GM21528 (cell line): Measurements from ENCODE around the gene PARVA.

ENCODE experiments used
- ATAC-seq: cut with Tn5 transposase; IDR thresholded peaks from one replicate; pipeline ENCODE4 v1.9.1; 2021; ENCODE audit warnings: mild to moderate bottlenecking, moderate library complexity; ENCODE audit not compliant: unreplicated experiment, low FRiP score

PARVA gene

GRCh38 chr11:12454782-12455181 is 77.4 kb downstream of the PARVA start:
- no peak for ATAC-seq

- ATAC-seq = no peak
Observed at GRCh38 chr11:12455938-12456337, 78.6 kb downstream of the PARVA start.

- no peak for ATAC-seq
Observed at GRCh38 chr11:12456651-12457579, 79.5 kb downstream of the PARVA start.

DNA sequence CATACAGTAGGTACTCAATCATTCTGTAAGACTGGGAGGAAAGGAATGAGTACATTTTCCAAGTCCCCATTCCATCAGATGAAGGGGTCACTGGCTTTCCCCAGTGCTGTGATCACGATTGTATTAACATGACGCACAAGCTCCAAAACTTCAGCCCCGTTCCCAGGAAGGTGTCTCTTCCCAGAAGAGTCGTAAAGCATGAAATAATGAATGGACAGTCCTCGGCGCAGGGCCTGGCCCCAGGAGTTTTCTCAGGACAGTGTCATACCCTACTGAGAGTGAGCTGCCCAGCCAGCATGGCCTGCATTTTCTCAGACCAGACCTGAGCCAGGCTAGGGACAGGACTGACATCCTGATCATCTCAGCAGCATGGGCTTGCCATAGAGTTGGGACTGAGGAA is 80.7 kb downstream of the PARVA start:
- ATAC-seq = no peak

DNA sequence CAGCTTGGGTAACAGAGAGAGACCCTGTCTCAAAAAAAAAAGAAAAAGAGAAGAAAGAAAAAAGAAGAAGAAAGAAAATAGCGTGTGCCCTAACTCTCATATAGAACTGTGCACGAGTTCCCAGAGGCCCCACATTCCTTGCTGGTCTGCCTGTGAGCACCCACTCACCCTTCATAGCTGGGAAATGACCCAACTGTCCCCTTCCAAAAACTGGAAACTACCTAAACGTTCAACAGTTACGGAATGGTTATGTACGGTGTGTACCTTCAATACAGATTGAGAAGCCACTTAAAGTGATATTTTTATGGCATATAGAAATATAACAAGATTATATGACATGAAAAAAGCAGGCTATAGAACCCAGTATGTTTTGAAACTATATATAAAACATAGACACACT is 82.0 kb downstream of the PARVA start:
- no peak for ATAC-seq

DNA sequence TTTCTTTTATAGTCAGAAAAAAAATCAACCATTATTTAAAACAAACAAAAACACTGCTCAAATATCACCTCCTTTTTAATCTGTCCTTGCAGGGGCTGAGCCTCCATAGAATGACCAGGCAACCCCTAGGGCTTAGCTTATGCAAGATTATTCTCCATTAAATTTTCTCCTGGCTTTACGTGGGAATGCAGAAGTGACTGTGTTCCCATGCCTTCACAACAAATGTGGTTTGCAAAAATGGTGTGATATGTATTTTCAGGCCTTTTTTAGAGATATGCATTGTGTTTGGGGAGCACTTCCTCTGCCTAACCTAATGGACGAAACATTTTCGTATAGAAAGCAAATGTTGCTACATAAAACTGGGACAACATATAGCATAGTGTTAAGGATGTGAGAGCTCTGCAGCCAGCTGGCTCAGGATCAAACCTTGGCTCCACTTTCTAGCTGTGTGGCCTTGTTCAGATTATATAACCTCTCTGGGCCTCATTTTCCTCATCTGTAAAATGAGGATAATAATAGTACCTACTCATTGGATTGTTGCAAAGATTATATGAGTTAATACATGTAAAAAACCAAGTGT is 82.6 kb downstream of the PARVA start:
- no peak for ATAC-seq

DNA sequence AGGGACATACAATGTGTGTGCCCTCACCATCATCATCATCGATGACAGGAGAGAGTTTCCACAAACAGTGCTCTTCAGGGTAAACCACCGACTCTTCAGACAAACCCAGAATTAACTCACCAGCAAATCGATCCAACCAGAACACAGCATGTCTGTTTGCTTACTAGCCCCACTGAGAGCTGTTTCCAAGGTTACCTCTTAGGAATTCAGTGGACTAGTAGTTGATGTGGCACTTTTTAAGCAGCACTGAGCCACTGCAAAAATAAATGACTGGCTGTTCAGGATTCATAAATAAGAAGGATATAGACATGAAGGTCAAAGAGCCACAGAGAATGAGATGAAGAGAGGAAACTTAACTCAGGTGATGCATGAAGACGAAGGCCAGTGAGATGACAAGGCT is 83.1 kb downstream of the PARVA start:
- ATAC-seq = no peak

DNA sequence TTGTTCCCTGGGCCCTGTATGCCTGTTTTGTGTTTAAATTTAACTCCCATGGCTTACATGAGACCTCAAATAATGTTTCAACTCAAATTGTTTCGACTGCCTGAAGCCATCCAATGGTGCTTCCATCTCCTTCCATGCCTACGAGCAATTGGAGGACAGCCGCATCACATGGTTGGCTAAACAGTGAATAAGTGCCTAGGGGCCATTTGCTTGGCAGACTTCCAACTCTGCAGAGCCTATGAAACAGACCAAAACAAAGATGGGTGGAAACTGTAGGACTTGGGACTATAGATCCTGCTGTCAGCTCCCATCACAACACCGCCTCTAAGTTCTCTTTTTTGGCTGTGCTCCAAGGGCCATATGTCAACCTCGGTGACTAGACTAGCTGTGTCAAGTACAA is 84.1 kb downstream of the PARVA start:
- ATAC-seq = no peak

GRCh38 chr11:12464303-12464702 is 86.9 kb downstream of the PARVA start:
- no peak for ATAC-seq

GRCh38 chr11:12465332-12465731 is 88.0 kb downstream of the PARVA start:
- ATAC-seq = no peak

- no peak for ATAC-seq
Observed at GRCh38 chr11:12467610-12468009, 90.2 kb downstream of the PARVA start.

DNA sequence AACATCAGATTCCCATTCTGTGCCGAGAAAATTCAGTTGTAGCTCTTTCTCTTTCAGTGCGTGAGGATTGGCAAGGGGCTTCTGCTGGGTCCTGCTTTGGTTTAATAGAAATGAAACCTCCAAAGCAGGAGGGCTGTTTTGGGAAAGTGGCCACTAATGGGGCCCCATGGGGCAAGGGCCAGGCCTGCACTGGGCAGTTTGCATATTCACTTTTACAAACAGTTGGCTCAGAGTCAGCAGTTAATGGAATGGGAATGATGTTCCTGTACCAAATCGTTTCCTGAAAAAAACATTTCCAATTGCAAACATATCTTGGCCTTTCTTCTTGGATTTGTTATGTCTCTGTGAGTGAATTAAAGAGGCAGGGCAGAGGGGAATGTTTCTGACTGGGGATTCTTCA is 92.1 kb downstream of the PARVA start:
- ATAC-seq = no peak

- no peak for ATAC-seq
Observed at GRCh38 chr11:12470236-12470635, 92.9 kb downstream of the PARVA start.

GRCh38 chr11:12472401-12473005 is 95.1 kb downstream of the PARVA start:
- ATAC-seq = no peak

DNA sequence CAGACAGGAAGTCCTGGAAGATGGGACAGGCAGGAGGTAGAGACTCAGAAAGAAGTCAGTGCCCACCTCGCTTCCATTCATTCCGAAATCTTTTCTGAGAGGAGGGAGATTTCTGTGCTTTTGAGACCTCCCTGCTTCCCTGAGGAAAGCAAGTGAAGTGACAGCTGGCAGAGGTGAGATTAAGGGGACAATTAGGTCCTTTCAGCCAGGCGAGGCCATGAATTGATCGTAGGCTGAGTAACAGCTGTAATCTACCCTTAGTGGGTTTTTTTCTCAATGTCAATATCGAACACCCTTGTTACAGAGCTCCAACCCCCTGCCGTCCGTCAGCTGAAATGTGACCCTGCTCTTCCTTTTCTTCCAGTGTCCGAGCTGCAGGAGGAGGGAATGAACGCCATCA is 96.0 kb downstream of the PARVA start:
- ATAC-seq = no peak

DNA sequence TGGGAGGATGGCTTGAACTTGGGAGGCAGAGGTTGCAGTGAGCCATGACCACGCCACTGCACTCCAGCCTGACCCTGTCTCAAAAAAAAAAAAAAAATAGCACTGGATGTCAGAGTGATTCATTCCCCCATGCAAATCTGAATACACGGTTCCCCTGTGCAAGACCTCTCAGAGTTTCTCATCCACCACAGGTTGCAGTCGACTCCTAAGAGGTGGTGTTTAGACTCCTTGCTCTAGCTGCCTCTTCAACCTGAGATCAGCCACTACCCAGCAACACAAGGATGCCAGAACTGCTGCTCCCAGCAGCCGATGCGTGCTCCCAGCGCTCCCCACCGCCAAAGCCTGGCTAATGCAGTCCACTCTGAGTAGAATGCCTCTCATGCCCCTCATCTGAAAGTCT is 97.5 kb downstream of the PARVA start:
- ATAC-seq = no peak

DNA sequence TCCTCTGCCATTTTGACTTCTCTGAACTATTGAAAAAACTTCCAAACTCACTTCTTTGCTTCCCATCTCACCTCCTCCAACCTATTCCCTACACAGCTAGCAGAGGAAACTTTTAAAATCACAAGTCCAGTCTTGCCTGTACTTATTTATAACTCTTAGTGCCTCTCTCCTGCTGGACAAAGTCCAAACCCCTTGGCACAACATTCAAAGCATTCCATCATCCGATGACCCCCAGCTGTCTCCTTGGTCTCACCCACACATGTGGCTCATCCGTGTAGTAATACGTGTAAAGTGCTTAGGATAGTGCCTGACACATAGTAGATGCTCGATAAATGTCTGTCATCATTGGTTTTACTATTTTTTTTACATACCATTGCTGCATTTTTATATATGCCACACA is 101.4 kb downstream of the PARVA start:
- ATAC-seq = no peak

- ATAC-seq = no peak
Observed at GRCh38 chr11:12480401-12480800, 103.0 kb downstream of the PARVA start.

DNA sequence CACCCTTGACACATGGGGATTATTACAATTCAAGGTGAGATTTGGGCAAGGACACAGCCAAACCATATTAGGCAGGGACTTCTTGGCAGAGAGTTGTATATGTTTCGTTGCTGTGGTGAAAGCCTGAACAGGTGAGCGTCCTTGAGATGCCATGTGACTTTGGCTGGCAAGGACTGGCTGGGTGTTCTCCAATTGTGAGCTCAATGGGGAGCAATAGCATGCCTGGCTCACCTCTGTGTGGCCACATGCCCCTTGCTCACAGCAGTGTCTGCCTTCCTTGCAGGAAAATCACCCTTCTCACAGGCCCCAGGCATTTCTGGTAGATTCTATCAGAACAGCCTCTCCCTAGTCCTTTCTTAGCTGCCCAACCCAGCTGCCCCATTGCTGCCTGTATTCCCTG is 105.5 kb downstream of the PARVA start:
- ATAC-seq = no peak

DNA sequence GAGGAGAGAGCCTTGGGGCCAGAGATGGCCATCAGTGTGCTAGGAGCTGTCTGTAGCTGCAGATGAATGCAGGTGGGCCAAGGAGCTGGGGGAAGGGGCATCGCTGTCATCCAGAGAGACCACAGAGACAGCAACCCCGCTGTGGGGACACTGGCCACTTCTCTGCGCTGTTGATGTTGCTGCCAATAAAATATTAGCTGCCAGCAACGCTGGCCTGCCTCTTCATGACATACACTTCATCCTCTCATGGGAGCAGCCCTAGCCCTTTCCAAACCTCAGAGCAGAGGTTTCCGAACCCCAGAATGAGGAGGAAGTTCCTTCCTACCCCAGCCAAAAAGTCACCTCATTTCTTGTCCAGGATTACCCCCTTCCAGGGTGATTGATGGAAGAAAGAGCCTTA is 106.2 kb downstream of the PARVA start:
- ATAC-seq = no peak

DNA sequence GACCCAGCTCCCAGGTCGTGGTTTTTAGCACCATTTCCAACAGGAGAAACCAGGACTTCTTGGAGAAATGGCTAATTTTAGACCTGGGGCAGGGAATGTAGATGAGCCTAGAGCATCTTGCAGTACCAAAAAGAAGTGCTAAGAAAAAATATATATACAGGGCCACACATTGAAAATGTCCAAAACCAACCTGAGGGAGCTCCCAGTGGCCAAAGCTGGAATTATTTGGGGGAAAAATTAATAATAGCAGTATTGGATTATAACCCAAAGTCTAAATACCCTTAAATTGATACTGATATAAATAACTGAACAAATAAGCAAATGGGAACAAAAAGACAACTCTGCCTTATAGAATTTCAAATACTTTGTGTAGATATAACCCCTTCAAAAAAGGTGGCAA is 108.0 kb downstream of the PARVA start:
- no peak for ATAC-seq
